Breast epithelium (tissue), 3 donors: ENCODE measurements around the gene RDH16.

Experiments
- CTCF ChIP-seq, 3 donors: fragments of 450-650 bp; IDR thresholded peaks; one replicate each; pipeline ENCODE4 v1.5.1; 2016 to 2017; ENCODE audit warnings: antibody characterized with exemption in 3 of 3, mild to moderate bottlenecking in 3 of 3, moderate library complexity in 3 of 3
- POLR2AphosphoS5 ChIP-seq, 3 donors: sonication (generic); formaldehyde crosslinking; IDR thresholded peaks; one replicate each; pipeline ENCODE4 v1.6.1; 2017; ENCODE audit warnings: antibody characterized with exemption in 3 of 3

- TF ChIP-seq CTCF (IDR thresholded peaks at IDR 0.05), result no peak
- no peak for TF ChIP-seq POLR2AphosphoS5 (IDR thresholded peaks at IDR 0.05)
These were observed 42.0 kb upstream of the RDH16 start for GRCh38 chr12:56999456-56999855.
